HG02798 (cell line): Measurements from ENCODE around the gene ZNF584.
"Not testable (repeated sequence)": the region's sequence is repeated elsewhere in the genome, so short reads cannot be mapped to it uniquely, and the experiment has no call there.

Experiments used
- ATAC-seq: cut with Tn5 transposase; IDR thresholded peaks from one replicate; pipeline ENCODE4 v1.9.1; 2021; ENCODE audit warnings: mild to moderate bottlenecking; ENCODE audit not compliant: unreplicated experiment, poor library complexity

The ZNF584 gene

DNA sequence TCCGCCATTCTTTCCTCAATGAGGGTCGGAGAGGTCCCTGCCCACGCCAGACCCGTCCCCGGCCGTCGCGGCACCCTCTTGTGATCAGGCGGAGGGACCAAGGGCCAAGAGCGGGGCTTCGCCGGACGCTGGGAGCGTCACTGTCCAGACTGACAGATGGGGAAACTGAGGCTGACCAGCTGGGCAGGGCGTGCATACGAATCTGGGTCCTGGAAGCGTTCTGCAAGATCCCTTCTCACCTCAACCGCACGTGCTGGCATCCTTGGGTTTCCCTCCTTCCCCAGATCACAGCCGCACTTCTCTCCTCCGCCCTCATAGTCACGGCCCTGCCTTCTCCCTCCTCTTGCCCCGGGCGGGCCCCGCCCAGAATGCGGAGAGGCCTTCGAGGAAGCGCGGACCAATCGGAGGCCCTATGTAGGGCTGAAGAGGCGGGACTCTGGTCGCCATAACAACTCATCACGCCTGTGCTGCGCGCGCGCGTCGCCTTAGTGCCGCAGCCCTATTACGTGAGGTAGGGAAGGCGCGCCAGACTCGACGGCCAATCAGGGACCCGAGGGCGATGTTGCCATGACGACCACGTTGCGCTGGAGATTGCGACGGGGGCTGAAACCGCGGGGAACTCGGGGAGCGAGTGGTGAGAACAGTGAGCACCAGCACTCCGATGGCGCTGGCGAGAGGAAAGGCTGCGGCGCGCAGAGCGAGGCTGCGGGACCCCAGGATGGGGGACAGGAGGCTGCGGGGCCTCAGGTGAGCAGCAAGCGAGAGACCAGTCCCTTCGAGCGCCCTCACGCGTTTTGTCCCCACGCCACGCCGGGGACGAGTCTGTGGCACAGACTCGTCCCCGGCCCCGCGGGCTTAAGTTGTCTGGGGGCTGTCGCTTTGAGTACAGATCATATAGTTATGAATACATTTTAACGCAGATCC is 7.3 kb upstream of the ZNF584 start:
- ATAC-seq = peak; percentile 99

GRCh38 chr19:58401840-58402421 is 6.5 kb upstream of the ZNF584 start:
- ATAC-seq = no peak

- ATAC-seq = not testable (repeated sequence)
These were observed 4.5 kb upstream of the ZNF584 start for GRCh38 chr19:58403920-58404478.

GRCh38 chr19:58406818-58407657 is 1.4 kb upstream of the ZNF584 start:
- ATAC-seq = no peak

- no peak for ATAC-seq
These were observed 744 bp upstream of the ZNF584 start for GRCh38 chr19:58407658-58408151.

- ATAC-seq = peak; percentile 4
These were observed 751 bp downstream of the ZNF584 start for GRCh38 chr19:58409010-58409790.

- ATAC-seq = no peak
These were observed 8.2 kb downstream of the ZNF584 start for GRCh38 chr19:58416604-58417003.

GRCh38 chr19:58417071-58417470 is 8.6 kb downstream of the ZNF584 start:
- ATAC-seq = no peak

- ATAC-seq = no peak
These were observed 20.2 kb downstream of the ZNF584 start for GRCh38 chr19:58428617-58429016.

DNA sequence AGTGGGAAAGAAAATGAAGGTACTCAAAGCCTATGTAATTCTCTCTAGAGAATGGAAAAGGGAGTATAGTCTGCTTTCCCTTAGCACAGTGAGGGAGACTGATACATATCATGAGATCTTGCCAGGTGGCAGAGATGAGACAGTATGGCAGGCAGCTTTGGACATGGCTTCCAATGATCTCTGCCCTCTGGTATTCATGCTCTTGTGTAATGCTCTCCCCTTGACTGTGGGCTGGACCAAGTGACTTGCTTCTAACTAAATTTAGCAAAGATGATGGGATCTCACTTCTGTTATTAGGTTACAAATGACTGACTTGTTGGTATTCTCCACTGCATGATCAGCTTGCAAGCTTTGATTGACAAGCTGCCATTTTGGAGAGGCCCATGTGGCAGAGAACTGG is 21.3 kb downstream of the ZNF584 start:
- ATAC-seq = no peak

- no peak for ATAC-seq
These were observed 25.8 kb downstream of the ZNF584 start for GRCh38 chr19:58434217-58434616.

DNA sequence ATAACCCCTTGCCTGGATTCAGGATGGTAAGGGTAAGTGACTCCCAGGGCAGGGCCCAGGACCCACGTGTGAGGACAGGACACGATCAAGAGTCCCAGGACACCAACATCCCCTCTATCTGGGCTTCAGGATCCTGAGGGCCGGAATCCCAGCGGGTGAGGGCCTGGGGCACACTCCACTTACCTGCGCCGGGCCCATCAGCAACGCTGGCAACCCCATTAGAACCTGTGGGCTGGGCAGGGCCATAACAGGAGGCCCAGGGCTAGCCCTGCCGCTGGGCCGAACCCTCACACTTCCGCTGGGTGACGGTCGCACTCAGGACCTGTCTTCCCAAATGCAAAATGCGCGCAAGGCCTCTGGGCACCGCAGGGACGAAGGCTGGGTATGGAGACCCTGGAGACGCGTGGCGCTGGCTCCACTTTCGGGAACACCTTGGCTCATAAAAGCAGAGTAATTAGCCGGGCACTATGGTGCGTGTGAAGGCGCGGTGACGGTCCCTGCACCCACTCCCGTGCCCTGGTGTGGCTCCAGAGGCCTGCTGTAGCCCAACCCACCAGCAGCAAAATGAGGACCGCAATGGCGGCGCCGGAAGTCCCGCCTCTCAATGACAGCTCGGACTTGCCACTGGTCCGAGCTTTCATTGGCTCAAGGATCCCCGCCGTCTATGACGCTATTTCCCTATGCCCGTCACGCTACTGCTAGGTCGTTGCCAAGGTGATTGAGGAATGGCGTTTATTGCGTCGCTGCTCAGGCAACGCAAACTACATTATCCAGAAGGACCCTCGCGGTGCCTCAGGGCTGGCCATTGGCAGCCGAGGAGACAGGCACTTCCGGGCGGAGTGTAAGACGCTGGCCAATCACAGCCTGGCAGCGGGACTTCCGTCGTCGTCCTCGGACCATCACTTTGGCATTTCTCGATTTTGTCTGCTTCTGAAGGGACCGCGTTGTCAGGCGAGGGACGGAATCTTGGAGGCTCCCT is 31.4 kb downstream of the ZNF584 start, which contains the start of gene ZNF132:
Gene ZNF132, minus strand, starts transcription at position 578 of the 979 bp plus-strand sequence. Its CDS starts 332 bp downstream, at position 246.
- peak; percentile 96 for ATAC-seq

DNA sequence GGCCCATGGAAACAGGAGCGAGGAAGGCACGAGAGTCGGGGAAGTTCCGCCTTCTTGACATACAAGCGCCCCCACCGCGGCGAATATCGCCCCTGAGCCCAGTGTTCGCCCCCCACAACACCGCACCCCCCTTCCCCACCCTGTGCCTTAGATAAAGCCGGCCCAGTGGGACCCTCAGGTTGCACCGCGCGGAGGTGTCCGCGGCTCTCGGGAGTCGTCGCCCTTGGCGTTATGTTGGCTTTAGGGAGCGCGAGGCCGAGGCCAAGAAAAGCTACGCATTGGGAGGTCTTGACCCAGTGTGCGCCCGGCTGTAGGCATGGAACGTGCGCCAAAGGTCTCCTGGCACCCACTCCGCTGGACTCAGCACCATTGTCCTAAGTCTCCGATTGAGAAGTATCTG is 32.1 kb downstream of the ZNF584 start:
- ATAC-seq = no peak

- ATAC-seq = not testable (repeated sequence)
These were observed 34.5 kb downstream of the ZNF584 start for GRCh38 chr19:58442986-58443385.

GRCh38 chr19:58448860-58449259 is 40.4 kb downstream of the ZNF584 start:
- not testable (repeated sequence) for ATAC-seq

DNA sequence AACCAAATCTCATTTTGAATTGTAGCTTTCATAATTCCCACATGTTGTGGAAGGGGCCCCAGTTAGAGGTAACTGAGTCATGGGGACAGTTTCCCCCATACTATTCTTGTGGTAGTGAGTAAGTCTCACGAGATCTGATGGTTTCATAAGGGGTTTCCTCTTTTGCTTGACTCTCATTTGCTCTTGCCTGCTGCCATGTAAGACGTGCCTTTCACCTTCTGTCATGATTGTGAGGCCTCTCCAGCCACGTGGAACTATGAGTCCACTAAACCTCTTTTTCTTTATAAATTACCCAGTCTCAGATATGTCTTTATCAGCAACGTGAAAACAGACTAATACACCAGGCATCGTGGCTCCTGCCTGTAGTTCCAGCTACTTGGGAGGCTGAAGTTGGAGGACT is 41.5 kb downstream of the ZNF584 start:
- ATAC-seq = not testable (repeated sequence)

DNA sequence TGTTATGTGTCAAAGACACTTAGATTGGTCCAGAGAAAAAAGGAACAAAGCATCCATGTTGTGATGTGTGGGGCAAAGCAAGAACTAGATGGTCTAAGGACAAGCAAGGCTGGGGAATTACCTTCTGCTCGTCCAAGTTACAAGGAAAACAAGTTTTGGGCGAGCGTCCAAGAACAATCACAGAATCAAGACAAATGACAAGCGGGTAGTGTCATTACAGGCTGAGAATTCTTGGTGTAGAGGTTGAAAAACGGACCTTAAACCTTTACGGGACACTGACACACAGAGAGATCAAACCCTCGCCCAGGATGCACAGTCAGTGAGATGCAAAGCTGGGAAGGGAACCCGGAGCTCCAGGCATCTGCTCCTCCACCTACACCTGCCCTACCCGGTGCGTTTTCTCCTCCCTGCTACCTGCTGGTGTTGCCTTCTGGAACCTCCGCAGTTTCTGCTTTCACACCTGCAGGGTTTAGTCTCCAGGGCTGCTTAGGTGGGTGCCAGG is 42.5 kb downstream of the ZNF584 start:
- ATAC-seq = no peak
